A172 (cell line): ENCODE data around the gene ZNF655. TPM values are rescaled to one million over a fixed set of nuclear protein-coding genes. Genes with fewer than 3 reads are reported as not detected.
"Not testable (repeated sequence)": the region's sequence is repeated elsewhere in the genome, so short reads cannot be mapped to it uniquely, and the experiment has no call there.

Experiments used
- DNase-seq: peaks from one replicate; pipeline ENCODE4 v3.0.0-alpha.2; 2015; ENCODE audit warnings: low spot score
- total RNA-seq: library from RNA; depleted of rRNA; stranded (reverse); fragments of >200 nt; shearing (Covaris generic); gene quantifications from 2 replicates; pipeline ENCODE4 v1.2.3, GENCODE V29; 2014; rRNA removed

The ZNF655 gene, protein sequence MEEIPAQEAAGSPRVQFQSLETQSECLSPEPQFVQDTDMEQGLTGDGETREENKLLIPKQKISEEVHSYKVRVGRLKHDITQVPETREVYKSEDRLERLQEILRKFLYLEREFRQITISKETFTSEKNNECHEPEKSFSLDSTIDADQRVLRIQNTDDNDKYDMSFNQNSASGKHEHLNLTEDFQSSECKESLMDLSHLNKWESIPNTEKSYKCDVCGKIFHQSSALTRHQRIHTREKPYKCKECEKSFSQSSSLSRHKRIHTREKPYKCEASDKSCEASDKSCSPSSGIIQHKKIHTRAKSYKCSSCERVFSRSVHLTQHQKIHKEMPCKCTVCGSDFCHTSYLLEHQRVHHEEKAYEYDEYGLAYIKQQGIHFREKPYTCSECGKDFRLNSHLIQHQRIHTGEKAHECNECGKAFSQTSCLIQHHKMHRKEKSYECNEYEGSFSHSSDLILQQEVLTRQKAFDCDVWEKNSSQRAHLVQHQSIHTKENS
- 90.2 and 92.1 TPM in 2 replicates for total RNA-seq

DNA sequence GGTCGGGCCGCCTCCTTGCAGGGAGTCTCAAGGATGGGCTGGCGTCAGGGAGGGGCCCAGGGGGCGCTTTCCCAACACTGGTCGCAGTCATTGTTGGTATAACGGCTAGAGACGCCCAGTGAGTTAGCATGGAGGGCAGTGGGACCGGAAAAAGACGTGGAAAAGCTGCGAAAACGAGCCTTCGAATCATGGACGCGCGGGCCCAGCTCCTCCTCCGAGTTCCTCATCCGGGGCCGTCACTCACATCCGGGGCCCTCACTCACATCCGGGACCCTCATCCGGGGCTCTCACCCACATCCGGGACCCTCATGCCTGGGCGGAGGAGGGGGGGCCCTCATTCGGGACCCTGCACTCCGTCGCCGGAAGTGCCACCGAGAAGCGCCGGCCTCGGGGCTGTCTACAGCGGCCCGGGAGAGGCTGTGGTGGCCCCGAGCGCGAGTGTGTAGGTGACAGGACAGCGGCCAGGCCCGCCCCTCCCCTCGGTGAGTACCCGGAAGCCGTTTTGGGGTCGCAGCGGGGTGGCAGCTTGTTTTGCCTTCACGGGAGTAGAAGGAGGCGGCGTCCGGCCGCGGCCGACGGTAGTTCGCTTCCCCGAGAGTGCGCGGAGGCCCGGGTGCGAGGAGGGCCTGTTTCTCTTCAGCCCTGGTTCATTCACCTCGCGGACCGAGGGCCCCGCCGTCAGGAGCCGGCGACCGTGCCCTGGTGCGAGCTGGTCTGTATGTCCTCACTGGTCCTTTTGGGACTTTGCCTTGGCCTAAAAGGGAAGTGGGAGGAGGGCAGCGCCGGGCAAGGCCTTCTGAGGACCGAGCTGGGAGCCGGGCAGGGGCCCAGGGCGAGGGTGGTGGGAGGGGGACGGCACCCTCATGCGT, at the start of gene ZNF655:
Gene ZNF655 (plus strand): TSS at position 337 of the 869 bp plus-strand sequence. CDS start 1,918 bp downstream, outside the sequence.
- peak; percentile 85 for DNase-seq

DNA sequence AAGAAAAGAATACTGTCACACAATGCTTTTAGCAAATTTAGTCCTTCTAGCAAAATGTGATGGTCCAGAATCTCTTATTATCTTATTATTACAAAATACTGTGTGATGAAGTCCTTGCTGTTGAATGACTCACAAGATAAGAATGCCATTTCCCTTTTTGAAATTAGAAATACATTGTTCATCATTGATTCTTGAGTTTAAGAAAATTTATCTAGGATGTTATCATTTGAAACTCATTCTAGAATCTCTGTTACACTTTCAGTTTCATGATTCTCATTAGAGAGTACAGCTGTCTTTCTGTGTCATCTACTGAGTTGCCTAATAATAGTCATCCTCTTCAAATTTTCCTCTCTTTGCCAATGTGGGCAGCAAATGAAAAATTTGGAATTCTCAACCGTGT, 44.4 kb upstream of the ZNF655 start:
- no peak for DNase-seq

DNA sequence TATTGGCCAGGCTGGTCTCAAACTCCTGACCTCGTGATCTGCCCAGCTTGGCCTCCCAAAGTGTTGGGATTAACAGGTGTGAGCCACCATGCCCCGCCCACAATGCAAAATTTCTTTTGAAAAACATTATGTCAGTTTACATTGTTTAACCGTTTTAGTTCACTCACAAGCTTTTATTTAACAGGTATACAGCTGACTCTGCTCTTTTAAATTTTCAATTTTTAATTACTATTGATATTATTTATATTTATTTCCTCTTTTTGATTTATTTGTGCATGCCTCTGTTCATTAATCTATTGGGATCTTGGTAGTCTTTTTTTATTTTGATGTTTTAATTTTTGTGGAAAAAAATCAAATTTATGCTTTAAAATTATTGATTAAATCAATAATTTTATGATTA, 37.0 kb upstream of the ZNF655 start:
- no peak for DNase-seq

DNA sequence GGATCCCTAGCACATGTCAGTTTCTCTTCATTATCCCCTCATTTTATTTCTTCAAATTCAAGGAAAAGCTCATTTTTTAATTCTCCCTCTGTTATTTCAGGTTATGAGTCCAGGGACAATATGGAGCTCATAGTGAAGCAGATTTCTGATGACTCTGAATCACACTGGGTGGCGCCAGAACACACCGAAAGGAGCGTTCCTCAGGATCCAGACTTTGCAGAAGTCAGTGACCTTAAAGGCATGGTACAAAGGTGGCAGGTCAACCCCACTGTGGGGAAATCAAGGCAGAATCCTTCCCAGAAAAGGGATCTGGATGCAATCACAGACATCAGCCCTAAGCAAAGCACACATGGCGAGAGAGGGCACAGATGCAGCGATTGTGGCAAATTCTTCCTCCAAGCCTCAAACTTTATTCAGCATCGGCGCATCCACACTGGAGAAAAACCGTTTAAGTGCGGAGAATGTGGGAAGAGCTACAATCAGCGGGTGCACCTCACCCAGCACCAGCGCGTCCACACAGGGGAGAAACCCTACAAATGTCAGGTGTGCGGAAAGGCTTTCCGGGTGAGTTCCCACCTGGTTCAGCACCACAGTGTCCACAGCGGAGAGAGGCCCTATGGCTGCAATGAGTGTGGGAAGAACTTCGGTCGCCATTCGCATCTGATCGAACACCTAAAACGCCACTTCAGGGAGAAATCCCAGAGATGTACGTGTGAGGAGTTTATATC, 32.6 kb upstream of the ZNF655 start:
- DNase-seq, result no peak

DNA sequence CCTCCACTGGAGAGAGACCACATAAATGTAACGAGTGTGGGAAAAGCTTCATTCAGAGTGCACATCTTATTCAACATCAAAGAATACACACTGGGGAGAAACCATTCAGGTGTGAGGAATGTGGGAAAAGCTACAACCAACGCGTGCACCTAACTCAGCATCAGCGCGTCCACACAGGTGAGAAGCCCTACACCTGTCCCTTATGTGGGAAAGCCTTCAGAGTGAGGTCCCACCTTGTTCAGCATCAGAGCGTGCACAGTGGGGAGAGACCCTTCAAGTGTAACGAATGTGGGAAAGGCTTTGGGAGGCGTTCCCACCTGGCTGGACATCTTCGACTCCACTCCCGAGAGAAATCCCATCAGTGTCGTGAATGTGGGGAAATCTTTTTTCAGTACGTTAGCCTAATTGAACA, 27.1 kb upstream of the ZNF655 start:
- DNase-seq, result no peak

DNA sequence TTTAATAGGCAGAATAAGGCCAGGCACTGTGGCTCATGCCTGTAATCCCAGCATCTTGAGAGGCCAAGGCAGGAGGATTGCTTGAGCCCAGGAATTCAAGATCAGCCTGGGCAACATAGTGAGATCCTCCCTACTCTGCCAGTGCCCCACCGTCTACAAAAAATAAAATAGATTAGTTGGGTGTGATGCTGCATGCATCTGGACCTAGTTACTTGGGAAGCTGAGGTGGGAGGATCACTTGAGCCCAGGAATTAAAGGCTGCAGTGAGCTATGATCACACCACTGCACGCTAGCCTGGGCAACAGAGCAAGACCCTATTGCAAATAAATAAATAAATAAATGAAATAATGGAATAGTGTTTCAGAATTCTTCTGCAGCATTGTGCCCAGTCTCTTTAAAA, 22.8 kb upstream of the ZNF655 start:
- no peak for DNase-seq

DNA sequence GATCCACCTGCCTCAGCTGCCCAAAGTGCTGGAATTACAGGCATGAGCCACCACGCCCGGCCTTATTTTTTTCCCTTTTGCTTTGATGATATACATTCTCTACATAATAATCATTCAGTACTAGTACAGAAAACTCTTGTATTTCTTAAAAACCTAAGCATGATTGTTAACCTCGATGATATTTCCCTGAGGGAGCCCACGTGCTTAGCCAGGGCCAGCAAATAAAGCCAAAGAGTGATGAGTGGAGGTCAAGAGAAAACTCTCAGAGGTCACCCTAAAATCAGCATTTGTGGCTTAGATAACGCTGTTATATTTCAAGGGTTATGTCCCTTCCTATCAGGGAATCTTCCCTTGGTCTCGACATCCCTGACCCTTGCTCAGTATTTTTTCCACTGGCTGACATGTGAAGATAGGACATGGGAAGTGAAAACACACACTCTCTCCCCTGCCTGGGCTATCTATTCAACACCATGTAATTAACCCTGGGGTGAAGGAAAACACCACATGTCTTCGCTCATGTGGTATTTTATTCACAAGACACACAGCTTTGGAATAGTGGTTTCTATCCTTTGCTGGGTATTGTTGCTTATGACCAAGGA, 19.1 kb upstream of the ZNF655 start:
- DNase-seq, result no peak

DNA sequence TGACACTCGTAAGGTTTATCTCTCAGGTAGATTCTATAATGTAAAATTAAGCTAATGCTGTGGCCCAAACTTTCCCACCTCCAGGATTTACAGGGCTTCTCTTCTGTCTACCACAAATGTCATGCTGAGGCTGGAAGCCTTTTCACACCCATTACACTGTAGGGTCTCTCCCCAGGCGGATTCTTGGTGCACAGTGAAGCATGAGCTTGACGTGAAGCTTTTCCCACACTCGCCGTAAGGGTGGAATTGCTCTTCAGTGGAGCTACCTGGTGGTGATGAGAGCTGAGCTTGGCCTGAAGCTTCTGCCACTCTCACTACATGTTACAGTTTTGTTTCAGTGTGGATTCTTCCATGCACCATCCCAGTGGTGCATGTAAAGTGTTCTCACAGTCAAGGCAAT, 17.9 kb upstream of the ZNF655 start:
- no peak for DNase-seq

DNA sequence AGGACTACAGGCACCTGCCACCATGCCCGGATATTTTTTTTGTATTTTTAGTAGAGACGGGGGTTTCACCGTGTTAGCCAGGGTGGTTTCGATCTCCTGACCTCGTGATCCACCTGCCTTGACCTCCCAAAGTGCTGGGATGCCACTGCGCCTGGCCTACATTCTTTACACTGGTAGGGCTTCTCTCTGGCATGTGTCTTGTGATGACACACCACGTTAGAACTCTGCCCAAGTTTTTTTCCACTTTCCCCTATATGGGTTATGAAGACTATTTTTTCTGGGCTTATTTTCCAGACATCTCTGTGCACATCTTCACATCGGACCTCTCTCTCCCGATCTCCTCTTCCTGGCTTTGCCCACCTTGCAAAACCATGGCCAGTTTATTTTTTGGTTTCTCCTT, 17.2 kb upstream of the ZNF655 start:
- DNase-seq, result no peak

DNA sequence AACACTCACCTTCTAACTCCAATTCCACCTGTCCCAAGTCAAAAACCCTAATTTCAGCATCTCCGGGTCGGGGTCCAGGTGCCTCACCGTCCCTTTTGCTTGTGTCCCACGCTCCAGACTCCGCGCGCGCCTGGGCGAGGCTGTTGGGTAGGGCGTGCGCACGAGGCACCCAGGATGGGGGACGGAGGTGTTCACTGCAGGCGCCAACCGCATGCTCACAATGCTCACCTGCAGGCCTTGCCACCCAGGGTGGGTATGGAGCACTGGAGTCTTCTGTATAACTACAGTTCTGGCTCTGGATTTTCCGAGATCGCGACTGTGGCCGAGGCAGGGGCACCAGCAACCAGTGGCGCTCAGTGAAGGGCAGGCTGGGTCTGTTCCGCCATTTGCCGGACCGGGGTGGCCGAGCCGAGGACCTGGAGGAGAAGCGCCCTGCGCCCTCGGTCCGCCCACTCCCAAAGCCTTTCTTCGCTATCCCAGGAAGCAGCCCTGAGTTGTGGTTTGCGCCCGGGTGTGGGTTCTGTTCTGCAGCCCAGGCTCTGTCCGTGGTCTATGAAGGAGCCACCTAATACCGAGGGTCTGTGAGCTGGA, 15.3 kb upstream of the ZNF655 start:
- DNase-seq, result no peak

DNA sequence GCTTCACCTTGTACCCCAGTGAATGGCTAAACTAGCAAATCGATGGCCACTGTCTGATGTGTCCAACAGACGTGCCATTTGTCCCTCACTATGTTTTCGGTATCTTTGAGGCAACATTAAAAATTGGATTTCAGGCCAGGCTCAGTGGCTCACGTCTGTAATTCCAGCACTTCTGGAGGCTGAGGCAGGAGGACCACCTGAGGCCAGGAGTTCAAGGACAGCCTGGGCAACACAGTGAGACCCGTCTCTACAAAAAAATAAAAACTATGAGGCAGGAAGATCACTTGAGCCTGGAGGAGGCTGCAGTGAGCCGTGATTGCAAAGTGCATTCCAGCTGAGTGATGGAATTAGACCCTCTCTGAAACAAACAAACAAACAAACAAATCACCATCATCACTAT, 14.5 kb upstream of the ZNF655 start:
- no peak for DNase-seq

DNA sequence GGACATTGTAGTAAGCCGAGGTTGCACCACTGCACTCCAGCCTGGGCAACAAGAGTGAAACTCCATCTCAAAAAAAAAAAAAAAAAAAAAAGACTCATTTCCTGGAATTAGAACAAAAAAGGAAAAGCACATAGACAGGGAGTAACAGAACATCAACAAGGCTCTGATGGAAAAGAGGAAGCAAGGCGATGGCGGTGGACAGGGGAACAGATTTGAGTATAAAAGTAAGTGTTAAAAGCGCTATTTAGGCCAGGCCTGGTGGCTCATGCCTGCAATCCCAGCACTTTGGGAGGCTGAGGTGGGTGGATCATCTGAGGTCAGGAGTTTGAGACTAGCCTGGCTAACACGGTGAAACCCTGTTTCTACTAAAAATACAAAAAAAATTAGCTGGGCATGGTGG, 13.1 kb upstream of the ZNF655 start:
- DNase-seq, result not testable (repeated sequence)

DNA sequence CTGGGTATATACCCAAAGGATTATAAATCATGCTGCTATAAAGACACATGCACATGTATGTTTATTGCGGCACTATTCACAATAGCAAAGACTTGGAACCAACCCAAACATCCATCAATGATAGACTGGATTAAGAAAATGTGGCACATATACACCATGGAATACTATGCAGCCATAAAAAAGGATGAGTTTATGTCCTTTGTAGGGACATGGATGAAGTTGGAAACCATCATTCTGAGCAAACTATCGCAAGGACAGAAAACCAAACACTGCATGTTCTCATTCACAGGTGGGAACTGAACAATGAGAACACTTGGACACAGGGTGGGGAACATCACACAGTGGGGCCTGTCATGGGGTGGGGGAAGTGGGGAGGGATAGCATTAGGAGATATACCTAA, 8.9 kb upstream of the ZNF655 start:
- DNase-seq, result not testable (repeated sequence)

DNA sequence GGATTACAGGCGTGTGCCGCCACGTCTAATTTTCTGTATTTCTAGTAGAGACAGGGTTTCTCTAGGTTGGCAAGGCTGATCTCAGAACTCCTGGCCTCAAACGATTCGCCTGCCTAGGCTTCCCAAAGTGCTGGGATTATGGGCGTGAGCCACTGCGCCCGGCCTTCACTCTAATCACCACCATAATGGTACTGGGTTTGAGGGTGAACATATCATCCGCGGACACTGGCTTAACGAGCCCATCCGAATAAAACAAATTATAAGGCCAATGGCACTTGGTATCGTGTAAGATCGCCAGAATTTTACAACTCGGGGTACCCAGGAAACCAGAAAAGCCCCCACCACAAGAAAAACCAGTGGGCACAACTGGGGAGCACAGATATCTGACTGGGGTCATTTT, 7.1 kb upstream of the ZNF655 start:
- DNase-seq, result no peak

DNA sequence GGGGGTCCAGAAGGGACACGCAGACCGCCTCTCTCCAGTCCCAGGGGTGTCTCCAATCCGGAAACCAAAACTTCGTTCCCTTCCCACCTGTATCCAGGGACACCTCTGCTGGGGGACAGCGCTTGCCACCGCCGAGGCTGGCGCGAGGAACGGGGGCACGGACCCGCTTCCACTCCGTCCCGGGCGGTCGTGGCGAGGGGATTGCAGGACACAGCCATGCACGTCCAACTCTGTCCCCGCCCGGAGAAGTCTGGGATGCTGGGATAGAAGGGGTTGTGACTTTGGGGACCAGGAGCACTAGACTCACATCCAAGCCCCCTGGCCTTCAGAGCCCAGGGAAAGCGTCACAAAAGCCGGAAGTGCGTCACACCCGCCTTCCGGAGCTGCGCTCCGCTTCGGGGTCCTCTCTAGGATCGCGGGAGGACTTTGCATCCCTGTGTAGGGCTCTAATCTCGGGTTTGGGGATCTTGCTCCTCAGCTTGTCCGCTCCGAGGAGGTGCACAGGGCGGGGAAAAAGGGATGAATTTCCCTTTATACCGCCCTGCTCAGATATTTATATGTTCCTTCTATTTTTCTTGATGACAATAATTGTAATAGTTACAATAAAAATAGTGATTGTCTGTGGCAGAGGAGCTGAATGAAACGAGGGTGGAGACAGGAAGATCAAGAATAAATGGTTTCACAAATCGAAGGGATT, 6.5 kb upstream of the ZNF655 start, which contains the start of gene FAM200A:
Gene FAM200A (minus strand): TSS at position 348 of the 697 bp plus-strand sequence. CDS start 3,707 bp downstream, outside the sequence.
- peak; percentile 83 for DNase-seq

DNA sequence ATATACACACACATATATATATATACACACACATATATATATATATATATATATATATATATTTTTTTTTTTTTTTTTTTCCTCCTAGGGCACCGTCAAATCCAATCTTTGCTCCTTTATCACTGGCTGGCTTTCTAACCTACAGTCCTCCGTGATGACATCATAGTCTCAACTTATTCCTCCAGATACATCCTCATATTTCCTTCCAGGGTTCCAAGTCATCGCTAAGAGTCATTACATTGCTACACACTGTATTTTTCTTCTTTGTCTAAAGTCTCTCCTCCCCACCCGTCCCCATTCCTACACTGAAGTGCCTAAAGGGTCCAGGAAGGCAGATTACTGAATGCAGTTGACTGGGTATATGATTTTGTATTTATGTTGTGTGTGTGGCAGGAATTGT, 5.4 kb upstream of the ZNF655 start:
- no peak for DNase-seq

DNA sequence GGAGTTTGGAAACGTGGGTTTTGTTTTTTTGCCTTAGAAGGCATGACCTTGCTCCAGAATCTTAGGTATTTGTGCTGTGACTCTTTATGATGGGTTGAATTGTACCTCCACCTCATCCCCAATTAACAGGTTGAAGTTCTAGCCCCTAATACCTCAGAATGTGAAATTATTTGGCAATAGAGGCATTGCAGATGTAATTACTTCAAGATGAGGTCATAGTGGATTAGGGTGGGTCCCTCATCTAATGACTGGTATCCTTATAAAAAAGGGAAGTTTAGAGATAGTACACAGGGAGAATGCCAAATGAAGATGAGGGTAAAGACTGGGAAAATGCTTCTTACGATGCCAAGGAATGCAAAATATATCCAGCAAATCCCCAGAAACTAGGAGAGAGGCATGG, 3.5 kb upstream of the ZNF655 start:
- DNase-seq, result no peak

DNA sequence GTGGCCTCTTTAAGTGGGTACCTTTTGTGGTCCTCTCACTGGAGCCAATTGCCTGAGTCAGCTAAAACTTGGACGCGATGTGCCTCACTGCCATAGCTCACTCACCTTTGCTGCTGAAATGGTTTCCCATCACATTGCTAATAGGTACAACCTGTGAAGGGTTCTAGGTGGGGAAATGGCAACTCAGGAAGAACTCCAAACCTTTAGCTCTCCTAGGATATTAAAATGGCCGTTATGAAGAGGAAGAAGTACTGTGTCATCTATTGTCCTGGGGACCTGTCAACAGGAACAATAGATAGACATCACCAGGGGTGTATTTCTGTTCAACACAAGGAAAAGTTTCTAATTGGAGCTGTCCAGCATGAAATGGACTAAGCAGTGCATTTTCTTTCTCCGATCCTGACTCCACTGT, 1.2 kb upstream of the ZNF655 start:
- no peak for DNase-seq

DNA sequence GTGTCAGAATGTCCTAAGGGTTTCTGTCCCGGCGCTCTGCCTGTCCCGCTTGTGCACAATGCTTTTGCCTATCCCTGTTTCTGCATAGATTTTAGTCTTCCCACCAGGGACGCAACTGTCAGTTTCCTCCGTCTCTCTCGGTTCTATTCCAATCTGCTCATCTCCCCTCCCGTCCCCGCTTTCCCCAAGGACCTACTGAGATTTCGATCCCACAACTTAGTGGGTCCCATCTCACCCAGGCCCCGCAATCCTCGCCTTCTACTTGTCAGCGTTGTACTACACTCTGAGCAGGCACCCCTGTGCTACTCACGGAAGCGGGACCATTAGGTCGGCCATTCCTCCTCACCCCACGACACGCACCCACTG, 519 bp upstream of the ZNF655 start:
- no peak for DNase-seq

DNA sequence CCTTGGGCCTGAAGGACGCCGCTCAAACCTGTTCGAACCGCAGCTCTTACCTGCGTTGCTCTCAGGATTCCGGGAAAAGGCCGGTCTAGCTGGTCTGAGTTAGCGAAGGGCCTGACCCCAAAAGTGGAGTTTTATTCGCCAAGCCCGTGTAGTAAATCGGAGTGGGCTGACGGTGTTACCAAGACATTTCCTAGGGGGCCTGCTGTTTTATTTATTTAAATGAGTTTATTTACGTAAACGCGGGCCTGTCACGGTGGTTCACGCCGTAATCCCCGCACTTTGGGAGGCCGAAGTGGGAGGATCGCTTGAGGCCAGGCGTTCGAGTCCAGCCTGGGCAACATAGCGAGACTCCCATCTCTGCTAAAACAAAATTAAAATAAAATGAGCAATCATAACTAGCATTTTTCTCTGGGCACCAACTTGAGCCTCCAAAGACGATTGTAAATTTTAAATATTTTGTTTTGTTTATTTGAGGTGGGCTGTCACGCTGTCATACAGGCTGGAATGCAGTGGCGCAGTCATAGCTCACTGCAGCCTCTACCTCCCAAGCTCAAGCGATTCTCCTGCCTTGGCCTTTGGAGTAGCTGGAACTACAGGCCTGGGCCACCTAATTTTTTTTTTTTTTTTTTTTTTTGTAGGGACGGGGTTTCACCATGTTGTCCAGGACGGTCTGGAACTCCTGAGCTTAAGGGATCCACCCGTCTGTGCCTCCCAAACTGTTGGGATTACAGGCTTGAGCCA, 903 bp downstream of the ZNF655 start:
- DNase-seq, result no peak
